Measurements from ENCODE around the gene PRSS12.

Gene PRSS12

DNA sequence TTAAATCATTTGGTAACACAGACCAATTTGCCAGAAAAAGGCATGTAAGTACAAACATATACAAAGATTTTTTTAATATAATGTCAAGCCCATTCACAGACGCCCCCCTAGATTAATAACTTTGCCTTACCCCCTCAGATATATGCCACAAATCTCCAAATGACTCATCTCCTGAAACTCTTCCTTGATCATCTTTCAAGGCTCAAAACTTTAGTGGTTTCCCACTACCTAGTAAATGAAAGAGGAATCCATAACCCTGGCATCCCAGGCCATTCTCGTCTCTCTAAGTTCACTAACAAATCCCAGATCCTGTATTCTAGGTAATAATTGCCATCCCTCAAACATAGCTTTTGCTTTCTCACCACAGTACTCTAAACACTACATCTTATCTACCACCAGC, 61.9 kb downstream of the PRSS12 start:
- Mint-ChIP-seq H3K36me3 (ENCODE audit: insufficient read depth) (no peaks in the 10 kb centered on the region), H3K9me3 (no peaks in the 10 kb centered on the region), H3K4me3 (no peak overlapping the region), H3K4me1 (ENCODE audit: low read depth in 2 of 2) (no peaks in the 10 kb centered on the region), H3K27ac (no peak overlapping the region), H3K27me3 (peaks cover 0 to 6% of the 10 kb centered on the region in 2 donors)
- ATAC-seq (replicated peaks) = no peak
- no peak for DNase-seq

DNA sequence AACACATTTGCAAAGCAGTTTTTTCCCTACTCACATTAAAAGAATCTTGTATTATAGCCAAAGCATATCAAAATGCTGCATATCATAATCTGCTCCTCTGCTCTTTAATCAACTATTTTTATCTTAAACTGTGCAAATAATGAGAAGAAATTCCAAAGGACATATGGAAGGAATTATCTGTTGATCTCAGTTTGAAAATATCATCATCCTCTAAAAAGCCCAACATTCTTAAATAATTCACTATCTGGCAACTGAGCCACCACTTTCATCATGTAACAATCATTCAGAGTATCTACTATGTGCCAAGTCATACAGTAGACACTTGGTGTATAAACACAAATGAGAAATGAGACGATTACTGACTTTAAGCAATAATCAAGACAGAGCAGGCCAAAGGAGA, 63.0 kb downstream of the PRSS12 start:
- Mint-ChIP-seq H3K27me3 (peaks cover 0 to 6% of the 10 kb centered on the region in 2 donors), H3K36me3 (ENCODE audit: insufficient read depth) (no peaks in the 10 kb centered on the region), H3K27ac (no peak overlapping the region), H3K4me1 (ENCODE audit: low read depth in 2 of 2) (no peaks in the 10 kb centered on the region), H3K4me3 (no peak overlapping the region), H3K9me3 (no peaks in the 10 kb centered on the region)
- no peak for ATAC-seq (replicated peaks)
- no peak for DNase-seq

DNA sequence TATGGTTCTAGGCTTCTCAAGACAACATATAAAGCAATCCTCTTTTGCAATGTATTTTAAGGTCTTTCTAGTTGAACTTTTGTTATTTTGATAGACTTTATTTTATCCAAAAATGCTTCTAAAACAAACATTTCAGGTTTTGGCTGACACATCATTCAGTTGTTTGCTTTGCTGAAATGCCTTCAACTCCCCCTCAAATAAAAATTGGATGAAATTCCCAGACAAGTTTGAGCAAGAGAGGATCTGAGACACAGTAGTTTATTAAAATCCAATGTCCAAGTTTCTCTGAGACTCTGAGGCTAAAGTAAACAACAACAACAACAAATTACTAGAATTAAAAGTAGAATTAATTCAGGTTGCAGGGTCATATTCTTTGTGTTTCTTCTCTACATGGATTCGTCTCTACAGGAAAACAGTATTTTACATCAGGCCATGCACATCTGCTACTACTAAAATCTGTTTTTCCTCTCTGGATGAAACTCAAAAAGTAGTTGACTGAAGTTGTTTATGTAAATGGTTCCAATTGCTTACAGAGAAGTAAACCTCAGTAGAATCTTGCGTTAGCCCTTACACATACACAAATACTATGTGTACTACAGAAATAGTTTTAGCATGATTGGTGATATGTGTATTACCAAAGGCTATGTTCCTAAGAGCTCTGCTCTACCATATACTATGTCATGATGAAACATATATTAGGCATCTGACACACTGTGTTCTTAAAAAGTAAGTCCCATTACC, 64.9 kb downstream of the PRSS12 start:
- ATAC-seq (replicated peaks) (no peak), DNase-seq (no peak)
- Mint-ChIP-seq H3K4me1 (ENCODE audit: low read depth in 2 of 2) (peaks cover 3 to 5% of the 10 kb centered on the region in 2 donors), H3K27ac (no peak overlapping the region), H3K36me3 (ENCODE audit: insufficient read depth) (no peaks in the 10 kb centered on the region), H3K27me3 (peaks cover 0 to 6% of the 10 kb centered on the region in 2 donors), H3K9me3 (no peaks in the 10 kb centered on the region), H3K4me3 (no peak overlapping the region)

DNA sequence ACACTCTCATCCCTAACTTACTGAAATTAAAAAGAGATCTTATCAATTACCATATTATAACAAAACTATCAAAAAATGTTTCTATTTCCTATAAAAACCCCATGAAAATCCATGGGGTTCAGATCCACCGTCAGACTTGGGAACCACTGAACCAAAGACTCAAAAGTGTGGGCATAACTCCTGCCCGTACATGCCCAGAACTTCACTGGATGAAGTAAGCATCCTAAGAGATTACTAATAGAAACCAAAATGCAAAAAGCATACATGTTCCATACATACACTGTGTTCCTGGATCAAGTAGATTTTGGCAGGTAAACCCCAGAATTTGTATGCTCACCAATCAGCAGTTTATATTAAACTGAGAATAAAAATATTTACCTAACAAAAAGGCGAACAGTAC, 66.1 kb downstream of the PRSS12 start:
- H3K36me3 Mint-ChIP-seq (ENCODE audit: insufficient read depth) = peaks cover 4% of the 10 kb centered on the region
- H3K27me3 Mint-ChIP-seq = peaks cover 0 to 6% of the 10 kb centered on the region in 2 donors
- ATAC-seq (replicated peaks) (no peak), DNase-seq (no peak)
- H3K9me3 Mint-ChIP-seq = no peaks in the 10 kb centered on the region
- peaks cover 5 to 11% of the 10 kb centered on the region in 2 donors for H3K4me1 Mint-ChIP-seq (ENCODE audit: low read depth in 2 of 2)
- H3K27ac Mint-ChIP-seq = no peak overlapping the region
- H3K4me3 Mint-ChIP-seq = no peak overlapping the region

DNA sequence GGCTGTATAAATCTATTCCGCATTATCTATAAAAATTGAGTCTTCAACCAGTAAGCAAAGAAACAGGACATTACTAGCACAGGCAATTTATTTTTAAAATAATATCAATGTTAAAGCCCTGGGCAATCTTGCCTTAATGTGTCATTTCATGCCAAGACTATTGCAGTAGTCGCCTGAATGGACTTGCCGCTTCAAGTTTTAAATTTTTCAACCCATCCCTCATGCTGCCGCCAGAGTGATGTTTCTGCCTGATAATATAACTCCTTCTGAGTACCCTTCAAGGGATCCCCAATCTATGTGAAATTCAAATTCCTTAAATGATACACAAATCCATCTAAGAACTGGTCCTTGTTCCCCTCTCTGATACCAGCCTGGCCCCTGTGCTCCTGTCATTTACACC, 66.9 kb downstream of the PRSS12 start:
- Mint-ChIP-seq H3K27me3 (peaks cover 0 to under 1% of the 10 kb centered on the region in 2 donors), H3K4me1 (ENCODE audit: low read depth in 2 of 2) (peaks cover 5 to 11% of the 10 kb centered on the region in 2 donors), H3K9me3 (no peaks in the 10 kb centered on the region), H3K36me3 (ENCODE audit: insufficient read depth) (peaks cover 5% of the 10 kb centered on the region), H3K4me3 (no peak overlapping the region), H3K27ac (no peak overlapping the region)
- DNase-seq (no peak), ATAC-seq (replicated peaks) (no peak)

DNA sequence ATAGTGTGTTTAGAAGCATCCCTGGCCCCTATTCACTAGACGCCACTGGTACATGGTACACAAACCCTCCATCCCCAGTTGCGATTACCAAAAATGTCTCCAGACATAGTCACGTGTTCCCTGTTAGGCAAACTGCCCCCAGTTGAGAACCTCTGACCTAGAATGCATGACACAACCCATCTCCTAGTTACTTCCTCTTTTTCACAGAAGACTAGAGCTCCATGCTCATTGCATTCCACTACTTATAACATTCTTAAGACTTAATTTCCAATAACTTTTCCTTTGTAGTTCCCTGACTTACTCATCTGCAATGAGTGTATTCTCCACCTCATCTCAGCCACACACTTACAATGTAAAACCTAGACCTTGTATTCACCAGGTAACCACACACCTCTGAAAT, 68.6 kb downstream of the PRSS12 start:
- Mint-ChIP-seq H3K4me3 (no peak overlapping the region), H3K27ac (no peak overlapping the region), H3K27me3 (no peaks in the 10 kb centered on the region), H3K9me3 (no peaks in the 10 kb centered on the region), H3K36me3 (ENCODE audit: insufficient read depth) (peaks cover 13% of the 10 kb centered on the region), H3K4me1 (ENCODE audit: low read depth in 2 of 2) (peaks cover 14 to 18% of the 10 kb centered on the region in 2 donors)
- ATAC-seq (replicated peaks) = no peak
- no peak for DNase-seq

DNA sequence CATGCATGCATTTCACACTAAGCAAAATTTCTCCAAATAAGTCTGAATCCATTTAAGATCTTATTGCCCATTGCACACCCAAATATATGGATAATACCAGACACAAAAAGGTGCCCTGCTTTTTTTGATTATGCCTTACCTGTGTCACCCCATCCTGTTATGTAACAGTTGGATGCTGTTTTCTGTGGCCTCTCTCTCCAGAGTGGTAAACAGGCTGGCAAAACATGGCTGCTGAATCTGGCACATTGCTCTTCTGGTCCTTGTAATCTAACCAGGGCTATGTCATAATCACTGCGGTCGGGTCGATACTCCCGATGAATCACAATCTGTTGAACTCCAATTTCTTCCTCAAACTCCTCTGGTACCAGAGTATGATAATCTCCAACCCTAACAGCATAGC, 70.1 kb downstream of the PRSS12 start:
- no peaks in the 10 kb centered on the region for H3K9me3 Mint-ChIP-seq
- no peak overlapping the region for H3K4me3 Mint-ChIP-seq
- H3K36me3 Mint-ChIP-seq (ENCODE audit: insufficient read depth) = peaks cover 24% of the 10 kb centered on the region
- ATAC-seq (replicated peaks) (no peak), DNase-seq (no peak)
- peaks cover 22 to 30% of the 10 kb centered on the region in 2 donors for H3K4me1 Mint-ChIP-seq (ENCODE audit: low read depth in 2 of 2)
- peak overlapping the region in 1 of 2 donors; percentile 1 for H3K27ac Mint-ChIP-seq
- H3K27me3 Mint-ChIP-seq = no peaks in the 10 kb centered on the region

DNA sequence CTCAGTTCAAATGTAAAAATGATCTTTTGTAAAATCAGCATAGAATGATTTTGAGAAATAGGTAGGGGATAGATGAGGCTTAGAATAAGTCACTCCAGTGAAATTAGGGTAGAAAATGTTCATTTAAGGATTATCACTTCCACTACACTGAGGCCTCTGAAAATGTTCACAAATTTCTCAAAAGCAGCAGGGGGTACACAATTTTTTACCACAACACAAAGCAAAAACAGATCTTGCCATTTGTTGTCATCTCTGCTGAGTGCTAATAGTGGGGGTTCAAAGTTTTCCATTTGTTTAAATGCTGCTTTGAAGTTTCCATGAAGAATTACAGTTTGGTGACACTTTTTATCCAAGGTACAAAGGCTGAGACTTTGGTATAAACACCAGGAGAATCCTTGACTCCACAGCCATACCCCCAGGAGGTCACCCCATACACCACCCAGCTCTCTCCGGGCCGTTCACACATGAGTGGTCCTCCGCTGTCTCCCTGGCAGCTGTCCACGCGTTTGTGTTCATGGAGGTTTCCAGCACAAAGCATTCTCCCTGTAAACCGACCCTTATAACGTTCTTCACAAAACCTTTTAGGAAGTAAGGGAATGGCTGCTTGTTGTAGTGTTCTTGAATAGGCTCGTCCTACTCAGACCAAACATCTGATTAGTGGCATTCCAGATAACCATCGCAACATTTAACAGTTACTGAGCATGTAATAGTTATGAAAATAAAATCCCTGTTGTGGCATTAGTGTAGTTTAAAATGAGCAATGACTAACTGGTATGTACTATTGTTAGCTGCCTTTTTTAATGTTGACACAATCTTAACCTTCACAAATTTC, 71.0 kb downstream of the PRSS12 start:
- no peaks in the 10 kb centered on the region for H3K9me3 Mint-ChIP-seq
- H3K27me3 Mint-ChIP-seq = no peaks in the 10 kb centered on the region
- H3K27ac Mint-ChIP-seq = peak overlapping the region; percentile 44 to 80
- H3K36me3 Mint-ChIP-seq (ENCODE audit: insufficient read depth) = peaks cover 24% of the 10 kb centered on the region
- H3K4me3 Mint-ChIP-seq = no peak overlapping the region
- ATAC-seq (replicated peaks) (no peak), DNase-seq (no peak)
- H3K4me1 Mint-ChIP-seq (ENCODE audit: low read depth in 2 of 2) = peaks cover 23 to 34% of the 10 kb centered on the region in 2 donors

DNA sequence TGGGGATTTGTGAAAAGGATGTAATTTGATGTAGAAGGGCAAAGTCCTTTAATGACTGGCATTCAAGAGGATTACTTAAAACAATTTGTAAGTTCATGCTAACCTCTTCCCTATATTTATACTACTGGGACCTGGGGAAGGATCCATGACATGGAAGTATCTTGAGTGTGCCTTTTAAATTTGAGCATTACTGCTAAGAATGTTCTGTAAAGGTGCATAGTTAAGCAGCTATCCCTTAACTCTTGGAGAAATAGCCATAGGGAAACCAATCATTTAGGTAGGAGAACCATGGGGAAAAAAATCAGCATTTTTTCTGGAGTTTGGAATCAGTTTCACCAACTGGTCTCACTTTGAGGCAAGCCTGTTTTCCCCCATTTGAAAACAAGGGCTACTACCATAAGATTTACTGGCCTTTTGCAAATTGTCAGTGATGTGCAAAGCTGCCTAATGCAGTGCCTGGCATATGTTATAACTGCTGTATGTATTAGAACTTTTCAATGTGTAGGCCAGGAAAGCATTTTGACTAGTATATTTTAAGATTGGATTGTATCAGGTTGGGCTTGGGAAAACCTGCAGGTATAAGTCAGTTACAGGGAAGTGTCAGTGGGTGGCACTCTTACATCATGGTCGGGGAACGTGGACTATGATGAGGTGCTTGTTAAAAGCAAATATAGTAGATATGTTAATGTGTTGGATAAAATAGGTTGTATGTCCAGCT, 72.1 kb downstream of the PRSS12 start:
- peak; percentile 14 to 26 (median 21) for DNase-seq
- H3K4me1 Mint-ChIP-seq (ENCODE audit: low read depth in 2 of 2) = peaks cover 23 to 34% of the 10 kb centered on the region in 2 donors
- peaks cover 24% of the 10 kb centered on the region for H3K36me3 Mint-ChIP-seq (ENCODE audit: insufficient read depth)
- ATAC-seq (replicated peaks) = no peak
- peak overlapping the region; percentile 44 to 80 for H3K27ac Mint-ChIP-seq
- H3K4me3 Mint-ChIP-seq = peak overlapping the region; percentile 28 to 92
- no peaks in the 10 kb centered on the region for H3K9me3 Mint-ChIP-seq
- H3K27me3 Mint-ChIP-seq = no peaks in the 10 kb centered on the region

DNA sequence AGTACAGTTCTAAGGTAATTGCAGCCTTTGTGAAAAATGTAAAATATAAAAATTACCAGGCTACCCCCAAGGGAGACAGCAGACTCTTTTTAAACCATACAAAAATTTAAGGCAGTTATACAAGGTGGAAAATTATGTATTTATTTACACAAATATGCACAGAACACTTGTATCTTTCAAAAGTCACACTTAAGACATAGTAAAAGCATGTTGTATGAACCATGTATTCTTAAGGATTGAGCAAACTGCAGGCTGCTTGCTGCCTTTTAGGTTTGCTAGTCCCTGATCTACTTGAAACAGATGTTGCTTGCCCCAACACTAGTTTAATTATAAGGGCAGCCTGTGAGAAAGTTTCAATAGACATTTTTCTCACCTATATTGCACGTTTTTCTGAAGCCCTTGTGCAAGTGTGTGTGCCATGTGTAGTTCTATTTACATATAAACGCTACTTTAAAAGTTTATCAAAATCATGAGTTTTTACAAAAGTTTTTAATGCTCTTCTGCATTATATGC, 72.8 kb downstream of the PRSS12 start:
- DNase-seq (no peak), ATAC-seq (replicated peaks) (no peak)
- Mint-ChIP-seq H3K36me3 (ENCODE audit: insufficient read depth) (peaks cover 24% of the 10 kb centered on the region), H3K4me1 (ENCODE audit: low read depth in 2 of 2) (peaks cover 23 to 34% of the 10 kb centered on the region in 2 donors), H3K4me3 (peak overlapping the region; percentile 92), H3K9me3 (no peaks in the 10 kb centered on the region), H3K27ac (peak overlapping the region; percentile 98 to 99), H3K27me3 (no peaks in the 10 kb centered on the region)

DNA sequence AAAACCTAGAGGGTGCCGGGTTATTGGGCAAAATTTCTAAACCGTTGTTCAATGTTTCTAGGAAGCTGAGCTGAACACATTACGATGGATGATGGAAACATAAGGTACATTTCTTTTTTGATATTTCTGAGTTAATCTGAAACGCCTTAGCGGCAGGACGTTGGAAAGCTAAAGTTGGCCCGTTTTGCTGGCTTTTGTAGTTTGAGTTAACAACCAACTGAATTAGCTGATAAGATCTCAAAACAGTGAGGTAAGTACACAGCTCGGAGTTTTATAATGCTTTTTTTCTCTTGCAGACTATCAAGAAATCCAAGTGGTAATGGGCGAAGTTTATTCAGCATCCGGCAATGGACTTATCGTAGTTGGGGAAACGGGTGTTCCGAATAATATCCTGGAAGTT, 73.5 kb downstream of the PRSS12 start:
- Mint-ChIP-seq H3K27ac (peak overlapping the region; percentile 98 to 99), H3K4me1 (ENCODE audit: low read depth in 2 of 2) (peaks cover 23 to 33% of the 10 kb centered on the region in 2 donors), H3K36me3 (ENCODE audit: insufficient read depth) (peaks cover 24% of the 10 kb centered on the region), H3K27me3 (no peaks in the 10 kb centered on the region), H3K9me3 (no peaks in the 10 kb centered on the region), H3K4me3 (peak overlapping the region; percentile 92)
- no peak for ATAC-seq (replicated peaks)
- DNase-seq = no peak

DNA sequence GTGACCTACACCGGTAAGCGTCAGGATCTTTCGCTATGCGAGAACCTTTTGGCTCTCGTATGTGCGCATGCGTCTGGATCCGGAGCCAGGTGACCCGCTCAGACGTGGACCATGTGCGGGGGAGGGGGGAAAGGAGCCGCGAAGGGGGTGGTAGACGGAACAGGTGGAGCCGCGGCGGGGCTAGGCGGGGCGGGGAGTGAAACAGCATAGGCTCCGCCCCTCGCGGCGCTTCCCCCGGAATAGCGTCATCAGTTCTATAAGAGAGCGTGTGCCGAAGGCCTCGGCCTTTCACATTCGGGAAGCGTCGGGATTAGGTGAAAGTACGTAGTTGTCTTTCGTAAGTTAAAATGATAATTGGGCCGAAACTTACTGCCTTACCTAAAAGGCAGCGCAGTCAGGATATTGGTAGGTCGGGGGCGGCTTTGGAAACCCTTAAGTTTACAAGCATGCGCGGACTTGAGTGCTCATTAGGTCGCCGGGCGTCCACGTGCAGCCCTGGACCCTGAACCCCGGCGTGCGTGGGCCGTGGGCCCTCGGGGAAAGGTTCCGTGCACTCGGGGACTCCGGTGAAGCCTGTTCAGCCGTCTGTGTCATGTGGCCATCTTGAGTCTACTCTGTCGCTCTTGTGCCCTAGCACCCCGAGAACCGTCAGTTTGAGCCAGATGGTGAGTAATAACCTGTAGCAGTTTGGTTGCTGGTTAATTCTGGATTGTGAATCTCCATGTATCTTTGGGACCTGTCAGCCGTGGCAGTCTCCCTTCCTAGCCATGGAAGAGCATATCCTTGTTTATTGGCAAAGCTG, 74.1 kb downstream of the PRSS12 start:
- ATAC-seq (replicated peaks) (peak; percentile 91), DNase-seq (peak; percentile 95 to 97 (median 95))
- Mint-ChIP-seq H3K4me3 (peak overlapping the region; percentile 92), H3K27me3 (no peaks in the 10 kb centered on the region), H3K27ac (peak overlapping the region; percentile 98 to 99), H3K36me3 (ENCODE audit: insufficient read depth) (peaks cover 24% of the 10 kb centered on the region), H3K4me1 (ENCODE audit: low read depth in 2 of 2) (peaks cover 23 to 31% of the 10 kb centered on the region in 2 donors), H3K9me3 (no peaks in the 10 kb centered on the region)

Measured in effector memory CD8-positive, alpha-beta T cell (primary cell).